NCI-H2227 (cell line): ENCODE measurements around the gene BHLHA9.
"Not testable (repeated sequence)": the region's sequence is repeated elsewhere in the genome, so short reads cannot be mapped to it uniquely, and the experiment has no call there.

Experiments used
- DNase-seq: peaks from one replicate; lab custom pipeline; 2025; ENCODE audit not compliant: unreplicated experiment; lab: John Stamatoyannopoulos, UW

Gene BHLHA9

DNA sequence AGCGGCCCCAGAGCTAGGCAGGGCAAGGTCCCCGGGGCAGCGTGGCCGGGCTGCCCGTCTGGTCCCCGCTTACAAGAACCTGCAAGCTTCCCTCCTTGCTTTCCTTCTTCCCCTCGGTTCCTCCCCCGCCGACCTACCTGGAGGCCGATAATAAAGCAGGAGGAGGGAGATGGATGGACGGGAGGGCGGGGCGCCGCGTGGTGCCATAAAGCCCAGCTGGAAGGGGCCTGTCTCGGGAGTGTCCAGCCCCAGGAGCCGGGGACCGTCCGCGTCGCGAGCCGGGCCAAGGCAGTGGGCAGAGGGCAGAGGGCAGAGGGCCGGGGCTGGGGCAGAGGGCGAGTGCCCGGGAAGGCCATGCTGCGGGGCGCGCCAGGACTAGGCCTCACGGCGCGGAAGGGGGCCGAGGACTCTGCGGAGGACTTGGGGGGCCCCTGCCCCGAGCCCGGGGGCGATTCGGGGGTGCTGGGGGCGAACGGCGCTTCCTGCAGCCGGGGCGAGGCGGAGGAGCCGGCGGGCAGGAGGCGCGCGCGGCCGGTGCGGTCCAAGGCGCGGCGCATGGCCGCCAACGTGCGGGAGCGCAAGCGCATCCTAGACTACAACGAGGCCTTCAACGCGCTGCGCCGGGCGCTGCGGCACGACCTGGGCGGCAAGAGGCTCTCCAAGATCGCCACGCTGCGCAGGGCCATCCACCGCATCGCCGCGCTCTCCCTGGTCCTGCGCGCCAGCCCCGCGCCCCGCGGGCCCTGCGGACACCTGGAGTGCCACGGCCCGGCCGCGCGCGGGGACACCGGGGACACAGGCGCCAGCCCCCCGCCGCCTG is at the start of gene BHLHA9:
TSS of gene BHLHA9 (plus strand) at position 235 of the 820 bp plus-strand sequence. CDS start at position 355, 120 bp downstream.
- no peak for DNase-seq

GRCh38 chr17:1221209-1221608 is 49.0 kb upstream of the BHLHA9 start:
- no peak for DNase-seq

- no peak for DNase-seq
These were observed 47.9 kb upstream of the BHLHA9 start for GRCh38 chr17:1222321-1222720.

DNA sequence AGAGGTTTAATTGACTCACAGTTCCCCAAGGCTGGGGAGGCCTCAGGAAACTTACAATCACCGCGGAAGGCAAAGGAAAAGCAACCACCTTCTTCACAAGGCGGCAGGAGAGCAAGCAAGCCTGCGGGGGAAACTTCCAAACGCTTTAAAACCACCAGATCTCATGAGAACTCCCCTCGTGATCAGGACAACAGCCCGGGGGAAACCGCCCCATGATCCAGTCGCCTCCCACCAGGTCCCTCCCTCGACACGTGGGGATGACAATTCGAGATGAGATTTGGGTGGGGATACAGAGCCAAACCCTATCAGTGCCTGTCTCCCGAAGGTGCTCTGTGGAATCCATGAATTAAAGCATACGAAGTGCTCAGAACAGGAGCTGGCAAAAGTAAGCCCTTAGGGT is 46.6 kb upstream of the BHLHA9 start:
- no peak for DNase-seq

DNA sequence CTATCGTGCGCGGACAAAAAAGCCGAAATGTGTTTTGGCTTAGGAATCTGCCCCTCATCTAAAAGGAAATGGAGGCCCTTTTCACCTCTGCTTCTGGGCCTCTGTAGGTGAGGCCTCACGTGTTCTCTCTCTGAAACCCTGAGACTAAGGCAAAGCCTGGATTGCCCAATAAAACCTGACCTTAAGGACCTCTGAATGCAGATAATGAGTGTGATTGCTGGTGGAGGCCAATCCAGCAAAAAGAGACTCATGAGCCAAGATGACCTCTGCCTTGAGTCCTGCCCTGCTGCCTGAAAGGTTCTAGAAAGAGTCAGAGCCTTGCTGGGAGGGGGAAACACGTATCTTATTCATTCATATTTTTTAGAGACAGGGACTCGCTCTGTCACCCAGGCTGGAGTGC is 45.9 kb upstream of the BHLHA9 start:
- DNase-seq = no peak

DNA sequence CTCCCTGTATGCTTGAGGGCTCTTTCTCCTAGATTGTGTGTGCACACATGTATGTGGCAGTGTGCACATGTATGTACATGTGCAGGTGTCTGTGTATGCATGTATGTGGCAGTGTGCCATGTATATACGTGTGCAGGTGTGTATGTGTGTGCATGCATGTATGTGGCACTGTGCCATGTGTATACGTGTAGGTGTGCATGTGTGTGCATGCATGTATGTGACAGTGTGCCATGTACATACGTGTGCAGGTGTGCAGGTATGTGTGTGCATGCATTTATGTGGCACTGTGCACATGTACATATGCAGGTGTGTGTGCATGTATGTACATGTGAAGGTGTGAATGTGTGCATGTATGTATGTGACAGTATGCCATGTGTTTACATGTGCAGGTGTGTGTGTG is 43.9 kb upstream of the BHLHA9 start:
- no peak for DNase-seq

DNA sequence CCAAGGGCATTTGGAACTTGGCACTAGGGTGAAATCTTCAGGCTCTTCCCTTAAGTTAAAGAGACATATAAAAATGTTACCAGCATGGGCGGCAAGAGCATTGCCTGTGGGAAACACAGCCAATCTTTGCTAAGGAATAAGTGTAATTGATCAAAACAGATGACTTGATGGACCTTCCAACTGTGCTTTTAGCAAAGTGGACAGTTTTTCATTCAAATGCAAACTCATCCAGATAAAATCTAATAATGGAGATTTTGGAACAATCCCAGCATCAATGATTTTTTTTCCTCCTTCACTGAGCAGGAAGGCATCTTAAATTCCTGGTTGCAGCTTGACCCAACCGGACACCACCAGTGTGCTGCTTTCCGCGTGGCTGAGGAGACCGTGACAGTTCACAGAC is 42.9 kb upstream of the BHLHA9 start:
- DNase-seq = no peak

- peak; percentile 23 for DNase-seq
These were observed 42.1 kb upstream of the BHLHA9 start for GRCh38 chr17:1227917-1228780.

GRCh38 chr17:1228781-1229348 is 41.4 kb upstream of the BHLHA9 start:
- DNase-seq = no peak

DNA sequence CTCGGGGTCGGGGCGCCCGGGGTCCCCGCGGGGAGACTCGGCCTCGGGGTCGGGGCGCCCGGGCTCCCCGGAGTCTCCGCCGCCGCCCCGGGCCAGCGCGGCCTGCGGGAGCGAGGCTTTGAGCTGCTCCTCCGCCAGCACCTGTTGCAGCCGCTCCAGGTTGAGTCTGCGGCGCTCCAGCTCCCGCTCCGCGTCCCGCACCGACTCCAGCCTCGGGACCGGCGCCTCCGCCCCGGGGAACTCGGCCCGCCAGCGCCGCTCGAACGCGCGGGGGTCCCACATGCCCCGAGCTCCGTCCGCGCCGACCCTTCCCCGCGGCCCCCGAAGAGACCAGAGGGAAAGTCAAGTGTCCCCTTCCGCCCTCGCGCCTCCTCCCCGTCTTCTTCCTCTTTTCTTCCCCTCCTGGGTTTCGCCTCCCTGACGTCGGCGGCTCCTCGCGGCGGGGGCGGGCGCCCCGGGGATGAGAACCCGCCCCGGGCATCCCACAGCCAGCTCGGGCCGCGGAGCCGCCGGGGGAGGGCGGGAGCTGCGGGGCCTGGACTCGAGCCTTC is 40.8 kb upstream of the BHLHA9 start:
- peak; percentile 26 for DNase-seq

DNA sequence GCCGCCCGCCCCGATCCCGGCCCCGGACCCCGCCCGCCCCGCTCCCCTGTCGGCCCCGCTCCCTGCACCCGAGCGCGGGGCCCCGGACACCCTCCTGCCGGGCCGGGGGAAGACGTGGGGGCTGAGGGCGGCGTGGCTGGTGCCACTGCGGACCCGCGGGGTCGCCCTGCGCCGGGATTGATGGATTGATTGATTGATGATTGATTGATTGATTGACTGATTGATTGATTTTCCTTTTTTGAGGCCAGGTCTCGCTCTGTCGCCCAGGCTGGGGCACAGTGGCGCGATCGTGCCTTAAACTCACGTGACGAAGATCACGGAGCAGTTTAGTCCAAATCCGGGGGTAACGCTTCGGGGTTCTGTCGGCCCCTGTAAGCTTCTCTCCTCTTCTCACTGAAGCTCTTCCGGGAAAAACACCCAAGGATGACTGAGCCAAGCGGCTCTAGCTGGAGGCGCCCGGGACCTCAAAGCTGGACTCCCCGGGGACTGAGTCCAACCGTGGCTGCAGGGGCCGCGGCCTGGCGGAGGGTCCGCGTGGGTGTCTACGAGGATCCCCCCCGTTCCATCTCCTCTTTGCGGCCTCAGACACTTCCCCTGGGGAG is 40.2 kb upstream of the BHLHA9 start:
- no peak for DNase-seq

- no peak for DNase-seq
These were observed 38.8 kb upstream of the BHLHA9 start for GRCh38 chr17:1231456-1231855.

- DNase-seq = no peak
These were observed 37.9 kb upstream of the BHLHA9 start for GRCh38 chr17:1232331-1232730.

GRCh38 chr17:1232786-1233185 is 37.5 kb upstream of the BHLHA9 start:
- no peak for DNase-seq

GRCh38 chr17:1234455-1234854 is 35.8 kb upstream of the BHLHA9 start:
- peak; percentile 48 for DNase-seq

GRCh38 chr17:1237471-1237870 is 32.8 kb upstream of the BHLHA9 start:
- no peak for DNase-seq

DNA sequence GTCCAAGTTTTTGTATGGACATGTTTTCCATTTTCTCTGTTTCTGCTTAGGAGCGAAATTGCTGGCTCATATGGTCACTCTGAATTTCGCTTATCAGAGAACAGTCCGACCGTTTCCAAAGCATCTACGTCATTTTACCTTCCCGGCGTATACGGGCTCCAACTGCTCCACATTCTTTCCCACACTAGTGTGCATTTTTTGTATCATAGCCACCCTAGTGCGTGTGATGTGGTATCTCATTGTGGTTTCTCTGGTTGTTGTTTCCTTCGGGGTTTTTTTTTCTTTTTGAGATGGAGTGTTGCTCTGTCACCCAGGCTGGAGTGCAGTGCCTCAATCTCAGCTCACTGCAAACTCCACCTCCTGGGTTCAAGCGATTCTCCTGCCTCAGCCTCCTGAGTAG is 31.0 kb upstream of the BHLHA9 start:
- no peak for DNase-seq

GRCh38 chr17:1240426-1240825 is 29.8 kb upstream of the BHLHA9 start:
- not testable (repeated sequence) for DNase-seq

DNA sequence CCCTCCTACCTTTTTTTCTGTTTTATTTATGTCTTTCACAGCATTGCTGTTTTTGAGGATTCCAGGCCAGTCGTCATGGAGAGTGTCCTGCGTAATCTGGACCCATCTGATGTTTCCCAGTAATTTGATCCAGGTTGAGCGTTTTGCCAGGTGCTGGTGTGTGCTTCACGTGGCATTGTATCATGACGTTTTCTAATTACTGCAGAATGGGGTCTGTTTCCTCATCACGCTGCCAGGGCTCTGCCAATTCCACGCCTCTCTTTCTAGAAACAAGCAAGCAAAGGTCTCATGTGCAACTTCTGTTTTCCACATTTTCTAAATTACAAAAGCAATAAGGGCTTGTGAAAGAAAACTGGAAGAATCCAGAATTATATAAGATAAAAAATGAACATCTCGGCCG is 28.3 kb upstream of the BHLHA9 start:
- no peak for DNase-seq

DNA sequence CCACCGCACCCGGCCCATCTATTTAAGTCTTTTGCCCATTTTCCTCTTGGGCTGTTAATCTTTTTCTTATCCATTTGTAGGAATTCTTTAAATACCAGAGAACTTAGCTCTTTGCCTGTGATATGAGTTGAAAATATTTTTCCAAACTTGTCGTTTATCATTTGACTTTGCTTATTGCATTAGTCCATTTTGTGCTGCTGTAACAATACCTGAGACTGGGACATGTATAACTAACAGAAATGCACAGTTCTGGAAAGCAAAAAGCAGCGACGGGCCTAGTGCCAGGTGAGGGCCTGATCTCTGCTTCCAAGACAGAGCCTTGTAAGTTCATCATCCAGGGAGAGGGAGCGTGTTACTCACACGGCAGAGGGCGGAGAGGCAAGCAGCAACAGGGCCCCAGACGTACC is 25.6 kb upstream of the BHLHA9 start:
- DNase-seq = no peak
